ENCODE results near the gene LRP1. TPM values are rescaled to one million over a fixed set of nuclear protein-coding genes. Genes with fewer than 3 reads are reported as not detected.
A peak's percentile ranks its signal among the peaks of the same experiment; 100 is the strongest.

LRP1 gene
- total and polyA plus RNA-seq, 4 donors = 87.5 to 375 (median 139) TPM

- 75% methylated on average over 19 of the region's 19 CpGs for WGBS
- Histone ChIP-seq H3K9ac (ENCODE audit: low read depth in 1 of 2, low read length in 2 of 2) (no peak overlapping the region), H3K36me3 (ENCODE audit: control insufficient read depth in 4 of 4, insufficient read depth in 3 of 4, low read depth in 1 of 4, low read length in 3 of 4) (peaks cover 12 to 20% (median 15%) of the 10 kb centered on the region in 4 donors), H3K27ac (ENCODE audit: low read depth in 1 of 2, low read length in 2 of 2) (peak overlapping the region; percentile 6 to 29), H3K4me3 (ENCODE audit: low read depth in 1 of 3, low read length in 3 of 3) (peak overlapping the region in 2 of 3 donors; percentile 55 to 68), H3K4me1 (ENCODE audit: control insufficient read depth in 4 of 4, insufficient read depth in 4 of 4, low read length in 3 of 4) (peaks cover 16 to 61% (median 46%) of the 10 kb centered on the region in 4 donors), H3K27me3 (ENCODE audit: control insufficient read depth in 4 of 4, insufficient read depth in 4 of 4, low read length in 3 of 4) (no peaks in the 10 kb centered on the region), H3K9me3 (ENCODE audit: control insufficient read depth in 4 of 4, low read length in 3 of 4) (no peaks in the 10 kb centered on the region)
- DNase-seq (ENCODE audit: low spot score) = no peak
- TF ChIP-seq FOXA1 (IDR thresholded peaks at IDR 0.05) (no peak), GABPA (IDR thresholded peaks at IDR 0.05 in 1 of 2, conservative IDR thresholded peaks at IDR 0.05 in 1 of 2) (no peak), REST (IDR thresholded peaks at IDR 0.05) (no peak), JUND (IDR thresholded peaks at IDR 0.05) (no peak), NR2F2 (IDR thresholded peaks at IDR 0.05) (no peak), SP1 (IDR thresholded peaks at IDR 0.05) (no peak), RXRA (IDR thresholded peaks at IDR 0.05) (no peak), YY1 (IDR thresholded peaks at IDR 0.05) (no peak)
These were observed 104.0 kb downstream of the LRP1 start for GRCh38 chr12:57232156-57232756.

- 79% methylated on average over 15 of the region's 15 CpGs for WGBS
- H3K36me3 ChIP-seq (ENCODE audit: control insufficient read depth in 4 of 4, insufficient read depth in 3 of 4, low read depth in 1 of 4, low read length in 3 of 4) = peaks cover 12 to 20% (median 15%) of the 10 kb centered on the region in 4 donors
- H3K27me3 ChIP-seq (ENCODE audit: control insufficient read depth in 4 of 4, insufficient read depth in 4 of 4, low read length in 3 of 4) = no peaks in the 10 kb centered on the region
- H3K9me3 ChIP-seq (ENCODE audit: control insufficient read depth in 4 of 4, low read length in 3 of 4) = no peaks in the 10 kb centered on the region
- TF ChIP-seq MAX (IDR thresholded peaks at IDR 0.05) = no peak
- no peak for TF ChIP-seq YY1 (IDR thresholded peaks at IDR 0.05)
- no peak for TF ChIP-seq SP1 (IDR thresholded peaks at IDR 0.05)
- no peak for TF ChIP-seq FOXA2 (IDR thresholded peaks at IDR 0.05)
- no peak for TF ChIP-seq JUND (IDR thresholded peaks at IDR 0.05)
- no peak for TF ChIP-seq FOXA1 (IDR thresholded peaks at IDR 0.05)
- TF ChIP-seq RXRA (IDR thresholded peaks at IDR 0.05) = no peak
- TF ChIP-seq GABPA (IDR thresholded peaks at IDR 0.05 in 1 of 2, conservative IDR thresholded peaks at IDR 0.05 in 1 of 2) = no peak
- TF ChIP-seq CTCF (IDR thresholded peaks at IDR 0.05; ENCODE audit: low read depth, low read length, missing input control) = no peak
- no peak for TF ChIP-seq ATF3 (IDR thresholded peaks at IDR 0.05)
- TF ChIP-seq HNF4G (IDR thresholded peaks at IDR 0.05) = no peak
- no peak for TF ChIP-seq EGR1 (IDR thresholded peaks at IDR 0.05; ENCODE audit: low read depth in 2 of 2)
- TF ChIP-seq HNF4A (conservative IDR thresholded peaks at IDR 0.05) = no peak
- TF ChIP-seq TAF1 (conservative IDR thresholded peaks at IDR 0.05) = no peak
- no peak for TF ChIP-seq RAD21 (IDR thresholded peaks at IDR 0.05)
- H3K4me3 ChIP-seq (ENCODE audit: low read depth in 1 of 3, low read length in 3 of 3) = no peak overlapping the region
- H3K4me1 ChIP-seq (ENCODE audit: control insufficient read depth in 4 of 4, insufficient read depth in 4 of 4, low read length in 3 of 4) = peaks cover 17 to 62% (median 48%) of the 10 kb centered on the region in 4 donors
- H3K27ac ChIP-seq (ENCODE audit: low read depth in 1 of 2, low read length in 2 of 2) = peak overlapping the region; percentile 29 to 63
- no peak overlapping the region for H3K9ac ChIP-seq (ENCODE audit: low read depth in 1 of 2, low read length in 2 of 2)
- DNase-seq (ENCODE audit: low spot score) = no peak
These were observed 105.3 kb downstream of the LRP1 start for GRCh38 chr12:57233357-57234232.
